NK-92 (cell line): ENCODE data around the gene MYO1H.

Experiments used
- DNase-seq: peaks from one replicate; lab custom pipeline; 2025; ENCODE audit not compliant: unreplicated experiment; lab: John Stamatoyannopoulos, UW

The MYO1H gene

DNA sequence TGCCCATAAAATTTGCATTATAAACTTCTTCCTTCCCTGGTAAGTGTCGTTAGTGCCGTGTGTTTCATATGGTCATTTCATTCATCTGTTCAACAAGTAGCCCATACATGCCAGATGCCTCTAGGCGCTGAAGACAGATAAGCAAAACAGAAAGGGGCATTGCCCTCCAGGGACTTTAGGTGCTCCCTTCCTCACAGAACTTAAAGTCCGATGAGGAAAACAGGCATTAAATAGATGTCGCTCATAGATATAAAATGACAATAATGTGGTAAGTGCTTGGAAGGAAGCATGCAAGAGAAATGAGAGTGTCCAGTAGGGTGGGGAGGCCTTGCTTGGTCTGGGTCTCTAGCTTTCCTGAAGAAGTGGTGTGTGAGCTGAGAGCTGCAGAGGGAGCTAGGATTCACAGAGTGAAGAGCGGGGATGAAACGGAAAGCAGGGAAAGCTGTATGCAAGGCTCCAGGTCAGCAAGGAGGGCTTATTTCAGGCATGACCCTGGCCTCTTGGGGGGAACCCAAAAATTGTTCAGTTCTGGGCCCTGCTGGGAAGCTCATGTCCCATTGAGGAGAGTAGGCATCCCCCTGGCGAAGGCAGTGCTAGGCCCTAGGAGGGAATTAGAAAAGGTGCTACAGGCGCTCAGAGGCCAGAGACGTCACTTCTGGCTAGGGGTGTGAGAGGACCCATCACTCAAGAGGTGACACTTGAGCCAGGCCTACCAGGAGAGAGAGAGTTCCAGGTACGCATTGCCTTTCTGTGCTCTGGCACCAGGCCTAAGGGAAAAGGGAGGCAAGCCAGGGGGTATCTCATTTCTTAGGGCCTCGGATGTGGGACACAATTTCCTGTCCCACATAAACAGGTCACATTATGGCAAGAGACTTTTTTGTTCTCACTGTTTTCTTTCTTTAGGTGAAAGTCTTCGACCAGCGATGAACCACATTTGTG, 141.6 kb downstream of the MYO1H start:
- no peak for DNase-seq

- DNase-seq: no peak
These were observed 142.4 kb downstream of the MYO1H start for GRCh38 chr12:109489955-109490565.

DNA sequence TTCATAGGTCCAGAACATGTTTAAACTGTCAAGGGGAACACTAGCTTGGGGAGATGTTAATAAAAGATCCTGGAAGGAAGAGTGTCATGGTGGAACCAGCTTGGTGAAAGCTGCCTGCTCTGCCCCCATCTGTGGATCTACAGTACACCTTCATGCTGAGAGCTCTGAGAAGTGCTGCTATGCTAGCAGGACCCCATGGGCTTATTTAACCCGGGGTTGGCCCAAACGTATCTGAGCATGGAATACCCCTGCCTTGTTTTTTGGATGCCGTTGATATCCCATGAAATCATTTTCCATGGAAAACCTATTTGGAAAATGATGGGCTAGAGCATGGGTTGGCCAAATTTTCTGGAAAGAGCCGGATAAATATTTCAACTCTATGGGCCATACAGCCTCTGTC, 144.0 kb downstream of the MYO1H start:
- DNase-seq: no peak

- DNase-seq: no peak
These were observed 144.7 kb downstream of the MYO1H start for GRCh38 chr12:109492371-109492770.

DNA sequence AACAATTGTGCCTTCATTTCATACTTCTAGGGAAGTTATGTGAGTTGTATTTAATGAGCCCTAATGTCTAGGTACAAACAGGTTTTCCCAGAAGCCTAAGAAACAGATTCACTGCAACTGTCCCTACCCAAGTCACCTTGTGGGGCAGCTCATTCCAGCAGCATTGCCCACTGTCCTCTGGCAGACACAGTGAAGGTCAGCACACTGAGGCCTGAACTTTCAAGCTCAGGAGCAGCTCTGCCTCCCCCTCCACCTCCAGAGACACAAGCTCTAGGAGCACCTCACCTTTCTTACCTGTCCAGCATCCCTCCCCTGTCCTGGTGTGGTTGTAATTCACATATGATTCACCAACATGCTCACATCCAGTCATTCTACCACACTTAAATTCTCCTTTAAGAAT, 145.4 kb downstream of the MYO1H start:
- no peak for DNase-seq

DNA sequence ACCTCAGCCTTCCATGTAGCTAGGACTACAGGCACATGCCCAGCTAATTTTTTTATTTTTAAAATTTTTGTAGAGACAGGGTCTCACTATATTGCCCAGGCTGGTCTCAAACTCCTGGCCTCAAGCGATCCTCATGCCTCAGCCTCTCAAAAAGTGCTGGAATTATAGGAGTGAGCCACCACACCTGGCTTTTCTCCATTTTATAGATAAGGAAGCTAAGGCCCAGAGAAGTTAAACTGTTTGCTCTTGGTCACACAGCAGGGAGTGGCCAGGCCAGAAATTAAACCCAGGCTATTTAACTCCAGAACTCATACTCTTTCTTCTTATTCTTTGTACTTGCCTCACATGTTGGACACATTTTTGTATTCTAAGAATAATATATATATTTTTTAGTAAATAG, 146.2 kb downstream of the MYO1H start:
- no peak for DNase-seq

DNA sequence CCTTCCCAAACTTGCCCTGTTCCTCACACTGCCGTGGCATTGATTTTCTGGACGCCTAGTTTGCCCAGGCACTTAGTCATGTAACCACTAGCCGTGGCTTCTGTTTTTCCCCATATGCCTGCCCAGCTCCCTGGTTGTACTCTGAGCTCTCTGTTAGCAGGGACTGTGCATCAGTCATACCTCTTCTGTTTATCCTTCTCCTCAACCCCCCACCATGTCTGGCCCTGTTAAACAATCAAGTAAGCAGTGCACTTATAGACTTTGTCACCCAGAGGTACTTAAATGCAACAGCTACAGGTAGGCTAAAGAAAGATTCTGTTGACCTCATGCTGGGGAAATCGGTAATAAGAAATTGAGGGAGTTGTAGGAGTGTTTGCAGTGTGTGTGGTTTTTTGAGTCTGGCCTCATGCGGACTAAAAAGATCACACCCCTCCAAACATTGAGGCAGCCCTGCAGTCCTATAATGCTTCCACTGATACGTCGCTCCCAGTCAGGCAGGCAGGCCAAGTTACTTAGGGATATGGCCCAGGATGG, 146.7 kb downstream of the MYO1H start:
- no peak for DNase-seq

GRCh38 chr12:109495012-109495411, 147.3 kb downstream of the MYO1H start:
- no peak for DNase-seq

DNA sequence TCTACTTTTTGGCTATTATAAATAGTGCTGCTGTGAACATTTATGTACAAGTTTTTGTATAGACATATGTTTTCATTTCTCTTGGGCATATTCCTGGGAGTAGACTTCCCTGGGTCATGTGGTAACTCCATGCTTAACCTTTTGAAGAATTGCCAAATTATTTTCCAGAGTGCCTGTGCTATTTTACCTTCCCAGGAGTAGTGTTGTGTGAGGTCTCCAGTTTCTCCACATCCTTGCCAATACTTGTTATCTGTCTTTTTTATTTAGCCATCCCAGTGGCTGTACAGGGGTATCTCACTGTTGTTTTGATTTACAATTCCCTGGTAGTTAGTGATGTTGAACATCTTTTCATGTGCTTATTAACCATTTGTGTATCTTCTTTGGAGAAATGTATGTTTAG, 148.6 kb downstream of the MYO1H start:
- DNase-seq: no peak

DNA sequence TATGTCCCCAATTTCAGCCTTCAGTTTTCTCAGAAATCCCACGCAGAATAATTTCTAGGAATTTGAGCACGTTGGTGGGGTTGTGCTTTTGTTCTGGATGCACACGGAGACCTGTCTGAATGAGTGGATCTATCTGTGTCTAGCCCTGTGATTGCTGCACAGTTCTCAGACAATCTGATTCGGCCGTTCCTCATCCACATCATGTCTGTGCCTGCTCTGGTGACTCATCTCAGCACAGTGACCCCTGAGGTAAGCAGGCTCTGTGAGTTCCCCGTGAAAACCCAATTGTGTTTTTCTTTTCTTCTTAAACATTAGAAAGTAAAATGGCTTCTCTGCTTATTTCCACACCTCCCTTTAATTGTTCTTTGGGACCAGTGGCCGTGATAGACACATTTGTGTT, 150.0 kb downstream of the MYO1H start:
- DNase-seq: no peak
